GM19023 (cell line): ENCODE results near the gene RGS6.

Experiments
- ATAC-seq: cut with Tn5 transposase; IDR thresholded peaks from one replicate; pipeline ENCODE4 v1.9.1; 2021; ENCODE audit warnings: mild to moderate bottlenecking, moderate library complexity; ENCODE audit not compliant: unreplicated experiment

The RGS6 gene

GRCh38 chr14:72154645-72155378 lies 222.6 kb downstream of the RGS6 start:
- ATAC-seq = no peak

- no peak for ATAC-seq
Observed at GRCh38 chr14:72155379-72155993, 223.3 kb downstream of the RGS6 start.

DNA sequence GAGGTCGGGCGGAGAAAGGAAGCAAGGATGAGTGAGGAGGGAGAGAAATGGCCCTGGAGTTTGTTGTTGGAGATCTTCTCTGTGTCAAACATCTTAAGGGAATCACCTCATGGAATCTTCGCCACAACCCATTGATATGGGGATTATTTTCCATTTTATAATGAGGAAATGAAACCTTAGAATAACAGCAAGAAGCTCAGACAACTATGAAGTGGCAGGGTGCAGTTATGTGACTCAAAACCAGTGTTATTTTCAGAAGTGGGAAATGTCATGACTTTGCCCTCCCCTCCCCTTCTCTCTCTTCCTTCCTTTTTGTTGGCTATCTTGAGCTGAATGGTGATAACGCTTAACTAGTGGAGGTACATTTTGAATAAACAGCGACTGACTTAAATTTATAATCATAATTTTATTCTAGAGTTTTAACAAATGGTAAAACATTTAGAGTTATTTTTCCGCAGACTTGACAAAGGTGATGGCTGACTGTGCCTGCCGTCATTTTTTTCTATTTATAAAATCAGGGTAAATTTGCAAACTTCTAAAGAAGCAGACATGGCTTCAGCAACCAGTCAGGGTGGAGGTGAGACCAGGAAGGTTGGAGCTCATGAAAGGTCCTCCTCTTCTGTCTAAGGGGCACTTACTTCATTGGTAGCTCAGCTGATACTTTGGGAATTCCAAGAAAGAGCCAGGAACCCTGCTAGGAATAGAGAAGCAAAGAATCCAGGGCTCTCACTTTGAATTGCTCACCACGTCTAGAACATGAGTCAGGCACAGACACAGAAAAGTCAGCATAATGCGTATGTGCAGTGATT lies 232.4 kb downstream of the RGS6 start:
- no peak for ATAC-seq

DNA sequence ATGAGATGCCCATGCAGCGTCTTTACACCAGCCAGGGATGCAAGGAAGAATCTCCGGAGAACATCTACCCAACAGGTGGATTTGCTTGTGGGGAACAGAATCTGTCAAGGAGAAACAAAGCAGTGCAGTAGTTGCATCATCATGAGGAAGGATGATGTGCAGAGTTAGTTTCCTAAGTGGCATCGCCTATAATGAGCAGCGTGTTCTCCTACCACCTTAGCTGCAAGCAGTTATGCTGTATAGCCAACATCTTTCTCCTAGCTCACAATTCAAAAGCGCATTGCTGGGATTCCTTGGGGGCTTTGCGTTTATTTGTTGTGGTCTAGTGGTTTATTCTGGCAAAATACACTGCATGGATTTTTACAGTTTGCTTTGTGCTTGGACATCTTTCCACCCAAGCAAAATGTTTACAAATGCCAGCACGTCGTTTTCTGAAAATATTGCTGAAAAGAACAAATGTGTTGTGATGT lies 233.0 kb downstream of the RGS6 start:
- ATAC-seq = no peak

GRCh38 chr14:72169521-72169920 lies 237.3 kb downstream of the RGS6 start:
- no peak for ATAC-seq

DNA sequence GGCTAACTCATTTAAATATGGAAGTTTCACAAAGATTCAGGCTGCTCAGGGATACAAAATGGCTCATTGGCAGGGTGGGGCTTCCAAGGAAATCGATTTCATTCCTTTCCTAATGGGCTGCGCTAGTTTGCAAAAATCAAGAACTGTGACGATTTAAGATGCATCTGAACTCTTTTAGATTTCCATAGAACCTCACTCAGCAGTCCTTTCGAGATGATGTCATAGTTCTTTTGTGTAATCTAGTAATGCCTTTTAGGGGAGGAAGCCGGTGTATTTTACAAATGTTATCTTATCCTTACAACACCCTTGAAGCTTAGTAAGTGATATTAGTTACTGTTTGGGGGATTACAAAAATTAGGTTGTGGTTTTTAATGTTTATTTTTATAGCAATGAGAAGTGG lies 239.8 kb downstream of the RGS6 start:
- ATAC-seq = no peak

DNA sequence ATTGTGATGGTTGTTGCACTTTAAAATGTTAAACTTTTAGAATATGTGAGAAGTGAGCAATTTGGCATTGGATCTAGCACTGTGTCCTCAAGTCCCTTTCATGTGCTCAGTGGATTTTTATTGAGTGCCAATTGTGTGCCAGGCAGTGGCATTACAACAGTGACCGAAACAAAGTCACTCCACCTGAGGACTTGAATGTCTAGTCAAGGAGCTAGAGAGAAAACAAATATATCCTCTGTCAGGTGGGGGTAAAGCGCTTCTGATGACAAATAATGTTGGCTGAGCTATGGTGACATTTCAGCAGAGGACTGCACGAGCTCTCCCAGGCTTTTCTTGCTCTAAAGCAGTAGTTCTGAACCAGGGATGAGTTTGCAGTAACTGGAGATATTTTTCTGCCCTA lies 240.4 kb downstream of the RGS6 start:
- ATAC-seq = no peak

DNA sequence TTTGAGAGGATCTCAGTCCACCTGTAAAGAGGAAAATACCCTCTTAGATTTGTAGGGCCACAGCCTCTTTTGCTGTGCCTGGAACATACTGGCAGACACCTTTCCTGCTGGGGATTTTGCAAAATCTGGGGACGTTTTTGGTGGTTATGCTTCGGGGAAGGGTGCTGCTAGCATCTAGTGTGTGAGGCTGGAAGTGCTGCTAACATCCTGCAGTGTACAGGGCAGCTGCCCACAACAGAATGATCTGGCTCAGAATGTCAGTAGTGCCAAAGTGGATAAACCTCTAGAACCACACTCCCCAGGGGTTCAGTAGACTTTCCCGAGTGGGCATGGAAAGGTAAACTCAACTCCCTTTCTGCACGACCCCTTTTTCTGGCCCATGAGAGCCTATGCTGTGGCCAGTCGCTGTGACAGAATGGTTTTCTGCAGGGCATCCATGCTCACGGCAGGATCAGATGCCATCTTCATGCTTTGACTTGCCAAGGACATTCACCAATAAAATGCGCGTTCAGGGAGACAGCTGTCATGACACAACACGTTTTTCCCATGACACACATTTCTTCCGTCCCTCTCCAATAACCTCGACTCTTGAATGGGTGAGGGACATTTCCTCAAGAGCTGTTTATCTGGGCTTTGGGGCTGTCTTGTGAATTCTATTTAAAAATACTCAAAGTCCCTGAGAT lies 240.9 kb downstream of the RGS6 start:
- ATAC-seq = no peak

DNA sequence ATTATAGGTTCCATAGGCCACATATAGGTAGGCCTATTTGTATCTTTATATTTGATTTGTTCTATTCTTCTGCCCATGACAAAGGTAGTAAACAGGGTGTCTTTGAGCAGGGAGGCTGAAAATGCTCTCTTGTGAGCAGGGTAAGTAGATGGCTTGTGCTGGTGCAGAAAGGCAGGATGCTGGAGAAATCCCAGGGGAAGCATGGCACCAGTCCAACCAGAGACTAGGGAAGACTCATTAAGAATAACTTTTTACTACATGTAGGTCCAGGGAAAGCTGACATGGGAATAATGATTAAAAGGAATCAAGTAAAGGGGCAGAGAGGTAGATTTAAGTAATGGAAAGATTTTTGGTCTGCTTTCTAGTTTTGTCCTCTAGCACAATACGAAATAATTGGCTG lies 245.0 kb downstream of the RGS6 start:
- no peak for ATAC-seq

GRCh38 chr14:72178517-72178916 lies 246.3 kb downstream of the RGS6 start:
- ATAC-seq = no peak

DNA sequence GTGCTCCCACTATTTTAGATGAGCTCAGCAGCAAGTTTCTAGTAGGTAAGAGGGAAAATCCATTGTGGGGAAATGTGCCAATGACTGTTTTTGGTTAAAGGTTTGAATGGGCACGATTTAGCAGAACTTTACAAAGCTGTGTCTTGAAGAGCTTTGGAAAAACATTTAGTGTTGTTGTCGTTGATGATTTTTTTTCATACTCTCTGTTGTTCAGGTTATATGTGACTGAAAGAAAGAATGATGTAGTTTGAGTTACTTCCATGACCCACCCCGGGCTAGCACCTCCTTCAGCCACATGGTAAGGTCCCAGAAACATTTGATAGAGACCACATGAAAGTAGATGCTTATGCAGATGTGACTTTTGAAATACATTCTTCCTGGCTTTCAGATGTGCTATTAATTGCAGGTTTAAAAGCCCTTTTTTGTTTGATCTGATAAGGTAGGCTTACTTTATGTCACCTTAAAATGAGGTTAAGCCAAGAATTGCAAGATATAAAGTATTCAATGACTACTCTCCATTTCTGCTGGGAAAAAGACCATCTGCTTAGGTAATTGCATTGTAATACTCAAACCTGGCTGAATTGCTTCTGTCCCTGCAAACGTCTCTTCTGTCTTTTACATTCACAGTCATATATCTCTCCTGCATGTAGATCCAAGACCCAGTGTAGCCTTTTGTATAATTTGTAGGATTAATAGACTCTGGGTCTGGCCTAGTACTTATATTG lies 250.6 kb downstream of the RGS6 start:
- ATAC-seq = no peak

- no peak for ATAC-seq
Observed at GRCh38 chr14:72183631-72184030, 251.4 kb downstream of the RGS6 start.

- no peak for ATAC-seq
Observed at GRCh38 chr14:72186523-72186922, 254.3 kb downstream of the RGS6 start.

DNA sequence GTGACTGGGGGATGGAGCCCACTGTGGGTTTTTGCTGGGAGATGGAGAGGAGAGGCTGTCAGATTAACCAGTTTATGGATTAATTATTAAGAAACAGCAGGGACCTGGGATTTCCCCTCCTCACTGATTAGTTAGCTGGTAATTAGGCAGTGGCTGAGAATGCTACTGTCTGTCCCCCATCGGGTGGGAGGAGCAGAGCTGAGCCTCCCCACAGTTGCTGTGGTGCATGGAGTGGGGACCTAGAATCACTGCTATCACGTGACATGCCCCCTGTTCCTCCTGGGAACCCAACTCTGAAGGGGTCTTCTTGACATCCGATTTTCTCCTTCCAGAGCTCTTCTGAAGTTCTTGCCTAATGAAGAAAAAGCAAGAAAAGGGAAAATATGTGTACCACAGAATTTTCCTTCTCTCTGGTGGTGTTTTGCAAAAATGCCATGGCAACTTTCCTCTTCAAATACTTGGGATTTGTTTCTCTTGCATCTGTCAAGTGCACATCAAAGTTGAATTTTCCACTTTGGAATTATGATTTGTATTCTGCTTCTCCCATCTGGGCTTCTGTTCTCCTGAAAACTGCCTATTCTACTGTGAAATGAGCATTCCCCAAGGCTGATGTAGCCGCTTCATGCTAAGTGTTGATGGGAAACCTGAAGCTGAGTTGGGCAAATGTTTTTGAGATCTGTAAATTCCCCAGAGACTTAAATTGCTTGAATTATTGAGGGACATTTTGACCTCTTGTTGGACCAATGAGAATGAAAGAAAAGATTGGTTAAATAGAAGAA lies 264.2 kb downstream of the RGS6 start:
- no peak for ATAC-seq

- ATAC-seq = no peak
Observed at GRCh38 chr14:72201645-72202044, 269.4 kb downstream of the RGS6 start.

DNA sequence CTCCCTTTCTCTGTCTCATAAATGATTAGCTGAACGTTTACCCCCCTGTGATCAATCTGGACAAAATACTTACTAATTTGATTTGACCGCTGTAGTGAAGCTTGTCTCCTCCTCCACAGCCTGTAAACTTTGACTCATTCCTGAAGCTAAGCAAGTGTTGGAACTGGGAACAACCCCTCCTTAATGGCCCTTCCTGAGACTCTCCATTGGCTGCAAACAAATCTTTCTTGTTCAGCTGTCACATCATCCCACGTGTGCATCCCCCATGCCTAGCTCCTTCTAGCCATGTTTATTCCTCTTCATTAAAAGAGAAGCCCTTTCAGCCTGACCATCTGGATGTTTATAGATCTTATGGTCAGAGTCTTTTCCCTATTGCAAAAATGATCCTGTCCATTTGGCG lies 281.2 kb downstream of the RGS6 start:
- ATAC-seq = no peak

GRCh38 chr14:72215080-72215479 lies 282.9 kb downstream of the RGS6 start:
- ATAC-seq = no peak

DNA sequence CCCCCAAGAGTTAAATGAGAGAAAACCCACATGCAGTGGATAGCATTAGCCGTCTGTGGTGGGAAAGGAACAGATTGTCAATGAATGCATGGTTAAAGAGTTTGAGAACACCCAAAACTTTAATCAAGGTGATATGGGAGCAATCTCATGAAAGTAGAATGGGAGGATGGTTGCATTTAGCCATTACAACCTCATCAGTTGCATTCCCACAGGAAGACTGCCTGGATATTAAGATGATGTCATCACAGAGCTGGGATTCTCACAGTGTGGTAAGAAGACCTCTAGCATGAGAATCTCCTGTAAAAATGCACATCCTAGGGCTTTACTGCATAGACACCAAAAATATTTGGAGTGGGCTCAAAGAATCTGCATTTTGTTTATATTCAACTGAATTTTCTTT lies 284.9 kb downstream of the RGS6 start:
- no peak for ATAC-seq

DNA sequence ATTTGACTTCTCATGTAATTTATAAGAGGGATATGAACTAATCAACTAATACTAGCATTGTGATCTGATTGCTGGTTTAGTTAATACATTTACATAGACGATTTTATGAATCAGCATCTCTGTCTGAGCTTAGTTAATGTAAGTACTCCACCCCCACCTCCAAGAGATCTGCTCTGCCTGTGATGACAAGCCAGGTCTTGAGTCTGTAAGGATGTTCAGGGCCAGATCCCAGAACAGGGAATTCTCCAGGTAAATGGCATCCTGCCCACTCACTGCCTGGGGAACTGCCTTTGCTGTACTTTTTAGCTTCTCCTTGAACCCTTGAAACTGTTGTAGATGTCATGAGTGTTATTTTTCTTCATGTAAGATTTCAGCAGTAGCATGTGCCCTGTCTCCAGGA lies 289.8 kb downstream of the RGS6 start:
- ATAC-seq = no peak

- no peak for ATAC-seq
Observed at GRCh38 chr14:72236629-72237028, 304.4 kb downstream of the RGS6 start.
